Suprapubic skin (tissue), 4 donors: ENCODE data around the gene RAPGEFL1. TPM values are rescaled to one million over a fixed set of nuclear protein-coding genes. Genes with fewer than 3 reads are reported as not detected.

Source experiments
- DNase-seq, 2 donors: peaks; one replicate each; pipeline ENCODE4 v3.0.0-alpha.2; 2019; ENCODE audit warnings: low spot score in 2 of 2
- H3K27ac ChIP-seq: fragments of 200-600 bp; sonication (generic); one replicate; pipeline ENCODE4 v1.5.1; 2019
- H3K27me3 ChIP-seq: fragments of 200-600 bp; sonication (generic); one replicate; pipeline ENCODE4 v1.5.1; 2019
- H3K36me3 ChIP-seq: fragments of 200-600 bp; sonication (generic); one replicate; pipeline ENCODE4 v1.5.1; 2019
- H3K4me1 ChIP-seq: fragments of 200-600 bp; sonication (generic); one replicate; pipeline ENCODE4 v1.5.1; 2019
- H3K4me3 ChIP-seq: fragments of 200-600 bp; sonication (generic); one replicate; pipeline ENCODE4 v1.5.1; 2019; ENCODE audit warnings: mild to moderate bottlenecking
- H3K9me3 ChIP-seq: fragments of 200-600 bp; sonication (generic); one replicate; pipeline ENCODE4 v1.5.1; 2019
- EP300 ChIP-seq: sonication (generic); formaldehyde crosslinking; IDR thresholded peaks from one replicate; pipeline ENCODE4 v1.6.1; 2017; ENCODE audit warnings: antibody characterized with exemption
- POLR2A ChIP-seq, 2 donors: fragments of 450-650 bp; IDR thresholded peaks; one replicate each; pipeline ENCODE4 v1.6.1; 2017; ENCODE audit warnings: antibody characterized with exemption in 2 of 2, mild to moderate bottlenecking in 2 of 2, moderate library complexity in 2 of 2
- POLR2AphosphoS5 ChIP-seq, 3 donors: sonication (generic); formaldehyde crosslinking; IDR thresholded peaks; one replicate each; pipeline ENCODE4 v1.6.1; 2017; ENCODE audit warnings: antibody characterized with exemption in 3 of 3
- WGBS: methylation state at CpG from one replicate; pipeline ENCODE4 v1.1.5; 2018; 5-methylcytosine and 5-hydroxymethylcytosine counted together
- total RNA-seq, 4 donors: library from RNA; depleted of rRNA; stranded (reverse); fragments of >200 nt; gene quantifications; one replicate each; pipeline ENCODE4 v1.1.0, GENCODE V29; 2016
- TF ChIP-seq, protein P1 (sequence below), 2 donors: fragments of 200-600 bp in 1 of 2; fragments of 450-650 bp in 1 of 2; sonication (generic) in 1 of 2; IDR thresholded peaks; one replicate each; pipeline ENCODE4 v1.5.1; 2016 to 2019; ENCODE audit warnings: antibody characterized with exemption in 2 of 2, mild to moderate bottlenecking in 1 of 2, moderate library complexity in 1 of 2

Gene RAPGEFL1
- total RNA-seq, 4 donors from 2014 or later: 221 to 547 (median 297) TPM

DNA sequence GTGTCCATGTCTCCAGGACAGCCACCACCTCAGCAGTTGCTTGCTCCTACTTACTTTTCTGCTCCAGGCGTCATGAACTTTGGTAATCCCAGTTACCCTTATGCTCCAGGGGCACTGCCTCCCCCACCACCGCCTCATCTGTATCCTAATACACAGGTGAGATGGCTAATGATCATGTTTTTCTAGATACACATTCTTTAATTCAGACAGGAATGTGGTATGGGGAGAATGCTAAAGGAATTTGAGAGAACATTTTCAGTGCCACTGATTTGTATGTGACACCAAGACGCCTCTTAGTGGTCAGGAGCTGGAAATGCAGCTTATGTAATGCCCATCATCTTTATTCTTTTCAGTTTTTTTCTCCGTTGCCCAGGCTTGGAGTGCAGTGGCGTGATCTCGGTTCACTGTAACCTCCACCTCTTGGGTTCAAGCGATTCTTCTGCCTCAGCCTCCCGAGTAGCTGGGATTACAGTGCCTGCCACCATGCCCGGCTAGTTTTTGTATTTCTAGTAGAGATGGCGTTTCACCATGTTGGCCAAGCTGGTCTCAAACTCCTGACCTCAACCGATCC, 8.9 kb upstream of the RAPGEFL1 start:
- Histone ChIP-seq H3K27me3 (no peaks in the 10 kb centered on the region), H3K9me3 (no peaks in the 10 kb centered on the region), H3K4me1 (peaks cover 7% of the 10 kb centered on the region), H3K36me3 (peaks cover 88% of the 10 kb centered on the region), H3K4me3 (no peak overlapping the region), H3K27ac (peak overlapping the region; percentile 21)
- TF ChIP-seq, protein P1, sequence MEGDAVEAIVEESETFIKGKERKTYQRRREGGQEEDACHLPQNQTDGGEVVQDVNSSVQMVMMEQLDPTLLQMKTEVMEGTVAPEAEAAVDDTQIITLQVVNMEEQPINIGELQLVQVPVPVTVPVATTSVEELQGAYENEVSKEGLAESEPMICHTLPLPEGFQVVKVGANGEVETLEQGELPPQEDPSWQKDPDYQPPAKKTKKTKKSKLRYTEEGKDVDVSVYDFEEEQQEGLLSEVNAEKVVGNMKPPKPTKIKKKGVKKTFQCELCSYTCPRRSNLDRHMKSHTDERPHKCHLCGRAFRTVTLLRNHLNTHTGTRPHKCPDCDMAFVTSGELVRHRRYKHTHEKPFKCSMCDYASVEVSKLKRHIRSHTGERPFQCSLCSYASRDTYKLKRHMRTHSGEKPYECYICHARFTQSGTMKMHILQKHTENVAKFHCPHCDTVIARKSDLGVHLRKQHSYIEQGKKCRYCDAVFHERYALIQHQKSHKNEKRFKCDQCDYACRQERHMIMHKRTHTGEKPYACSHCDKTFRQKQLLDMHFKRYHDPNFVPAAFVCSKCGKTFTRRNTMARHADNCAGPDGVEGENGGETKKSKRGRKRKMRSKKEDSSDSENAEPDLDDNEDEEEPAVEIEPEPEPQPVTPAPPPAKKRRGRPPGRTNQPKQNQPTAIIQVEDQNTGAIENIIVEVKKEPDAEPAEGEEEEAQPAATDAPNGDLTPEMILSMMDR (IDR thresholded peaks at IDR 0.05): peak; percentile 66 to 79
- no peak for TF ChIP-seq POLR2AphosphoS5 (IDR thresholded peaks at IDR 0.05)
- TF ChIP-seq EP300: no peak
- 39% methylated on average over 11 of the region's 11 CpGs for WGBS
- DNase-seq: no peak

DNA sequence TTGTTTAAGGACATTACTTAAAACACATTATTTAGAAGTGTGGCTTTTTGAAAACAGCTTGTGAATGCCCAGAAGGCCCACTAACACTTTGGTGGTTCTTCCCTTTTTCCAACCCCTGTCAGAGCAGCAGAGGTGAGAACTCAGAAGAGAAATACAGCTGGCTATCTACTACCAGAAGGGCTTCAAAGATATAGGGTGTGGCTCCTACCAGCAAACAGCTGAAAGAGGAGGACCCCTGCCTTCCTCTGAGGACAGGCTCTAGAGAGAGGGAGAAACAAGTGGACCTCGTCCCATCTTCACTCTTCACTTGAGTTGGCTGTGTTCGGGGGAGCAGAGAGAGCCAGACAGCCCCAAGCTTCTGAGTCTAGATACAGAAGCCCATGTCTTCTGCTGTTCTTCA, 6.9 kb upstream of the RAPGEFL1 start:
- no peak overlapping the region for H3K27ac ChIP-seq
- no peak overlapping the region for H3K4me3 ChIP-seq
- peaks cover 75% of the 10 kb centered on the region for H3K36me3 ChIP-seq
- no peaks in the 10 kb centered on the region for H3K27me3 ChIP-seq
- H3K4me1 ChIP-seq: peaks cover 7% of the 10 kb centered on the region
- WGBS: 93% methylated on average over 2 of the region's 2 CpGs
- TF ChIP-seq POLR2A (IDR thresholded peaks at IDR 0.05): no peak
- TF ChIP-seq, protein P1 (IDR thresholded peaks at IDR 0.05): no peak
- no peak for TF ChIP-seq EP300
- no peak for TF ChIP-seq POLR2AphosphoS5 (IDR thresholded peaks at IDR 0.05)
- H3K9me3 ChIP-seq: no peaks in the 10 kb centered on the region
- no peak for DNase-seq

DNA sequence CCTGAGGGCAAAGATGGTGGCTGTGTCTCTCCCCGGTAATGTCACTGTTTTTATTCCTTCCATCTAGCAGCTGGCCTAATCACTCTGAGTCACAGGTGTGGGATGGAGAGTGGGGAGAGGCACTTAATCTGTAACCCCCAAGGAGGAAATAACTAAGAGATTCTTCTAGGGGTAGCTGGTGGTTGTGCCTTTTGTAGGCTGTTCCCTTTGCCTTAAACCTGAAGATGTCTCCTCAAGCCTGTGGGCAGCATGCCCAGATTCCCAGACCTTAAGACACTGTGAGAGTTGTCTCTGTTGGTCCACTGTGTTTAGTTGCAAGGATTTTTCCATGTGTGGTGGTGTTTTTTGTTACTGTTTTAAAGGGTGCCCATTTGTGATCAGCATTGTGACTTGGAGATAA, 5.5 kb upstream of the RAPGEFL1 start:
- DNase-seq: no peak
- Histone ChIP-seq H3K4me1 (peaks cover 15% of the 10 kb centered on the region), H3K36me3 (peaks cover 62% of the 10 kb centered on the region), H3K27me3 (no peaks in the 10 kb centered on the region), H3K9me3 (no peaks in the 10 kb centered on the region), H3K27ac (no peak overlapping the region), H3K4me3 (no peak overlapping the region)
- no peak for TF ChIP-seq EP300
- WGBS: 79% methylated on average over 1 of the region's 1 CpG

- TF ChIP-seq, protein P1 (IDR thresholded peaks at IDR 0.05): no peak
- TF ChIP-seq POLR2AphosphoS5 (IDR thresholded peaks at IDR 0.05): no peak
- no peak for TF ChIP-seq POLR2A (IDR thresholded peaks at IDR 0.05)
- TF ChIP-seq EP300: no peak
- Histone ChIP-seq H3K36me3 (peaks cover 48% of the 10 kb centered on the region), H3K27me3 (no peaks in the 10 kb centered on the region), H3K4me3 (no peak overlapping the region), H3K4me1 (peaks cover 27% of the 10 kb centered on the region), H3K27ac (no peak overlapping the region), H3K9me3 (no peaks in the 10 kb centered on the region)
- no peak for DNase-seq
- 94% methylated on average over 4 of the region's 4 CpGs for WGBS
Measured at GRCh38 chr17:40173091-40173777, 4.0 kb upstream of the RAPGEFL1 start.

DNA sequence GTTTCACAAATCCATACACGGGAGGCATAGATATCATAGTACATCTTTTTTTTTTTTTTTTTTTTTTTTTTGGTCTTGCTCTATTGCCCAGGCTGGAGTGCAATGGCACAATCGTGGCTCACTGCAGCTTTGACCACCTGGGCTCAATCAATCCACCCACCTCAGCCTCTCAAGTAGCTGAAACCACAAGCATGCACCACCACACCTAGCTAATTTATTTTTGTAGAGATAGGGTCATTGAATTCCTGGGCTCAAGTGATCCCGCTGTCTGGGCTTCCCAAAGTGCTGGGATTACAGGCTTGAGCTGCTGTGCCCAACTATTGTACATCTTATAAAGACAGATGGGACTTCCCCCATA, 3.5 kb upstream of the RAPGEFL1 start:
- DNase-seq: no peak
- WGBS: 71% methylated on average over 3 of the region's 3 CpGs
- Histone ChIP-seq H3K4me3 (no peak overlapping the region), H3K27ac (no peak overlapping the region), H3K9me3 (no peaks in the 10 kb centered on the region), H3K27me3 (no peaks in the 10 kb centered on the region), H3K4me1 (peaks cover 23% of the 10 kb centered on the region), H3K36me3 (peaks cover 47% of the 10 kb centered on the region)
- TF ChIP-seq, protein P1 (IDR thresholded peaks at IDR 0.05): no peak
- TF ChIP-seq POLR2A (IDR thresholded peaks at IDR 0.05) (no peak), EP300 (no peak), POLR2AphosphoS5 (IDR thresholded peaks at IDR 0.05) (no peak)
